OCI-LY3 (cell line): ENCODE results near the gene DNMBP.

ENCODE experiments used
- CTCF ChIP-seq: fragments of 200-600, 300-600 bp; sonication (generic); IDR thresholded peaks from 2 replicates; pipeline ENCODE4 v1.5.1; 2014; ENCODE audit warnings: antibody characterized with exemption, low read length, low read depth
- EZH2phosphoT487 ChIP-seq: fragments of 200-600 bp; shearing (Covaris generic); IDR thresholded peaks from 2 replicates; pipeline ENCODE4 v1.6.1; 2018; ENCODE audit warnings: antibody characterized with exemption, mixed run types, low read depth

DNA sequence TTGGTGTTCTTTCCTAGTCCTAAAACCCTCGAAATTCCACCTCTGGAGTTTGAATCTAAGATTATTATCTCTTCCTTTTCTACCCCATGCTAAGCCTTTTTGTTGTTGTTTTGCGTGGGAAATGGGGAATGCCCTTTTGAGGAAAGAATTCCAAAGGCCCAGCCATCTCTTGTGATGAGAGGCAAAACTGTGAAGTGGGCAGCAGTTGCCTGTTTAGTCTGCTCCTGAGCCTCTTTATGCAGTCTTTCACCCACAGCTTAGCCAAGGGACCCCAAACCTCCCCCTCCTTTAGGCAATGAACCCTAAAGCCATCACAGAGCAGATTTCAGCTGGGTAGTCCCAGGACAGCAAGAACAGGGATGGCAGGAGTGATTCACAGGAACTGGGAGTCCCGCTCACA lies 95.5 kb downstream of the DNMBP start:
- no peak for TF ChIP-seq CTCF
- TF ChIP-seq EZH2phosphoT487, result no peak
